SIG-M5 (cell line): ENCODE data around the gene PARD3.

Experiments used
- DNase-seq: peaks from one replicate; lab custom pipeline; 2025; lab: John Stamatoyannopoulos, UW

PARD3 gene

GRCh38 chr10:34213193-34213804 lies 601.8 kb downstream of the PARD3 start:
- DNase-seq = no peak

DNA sequence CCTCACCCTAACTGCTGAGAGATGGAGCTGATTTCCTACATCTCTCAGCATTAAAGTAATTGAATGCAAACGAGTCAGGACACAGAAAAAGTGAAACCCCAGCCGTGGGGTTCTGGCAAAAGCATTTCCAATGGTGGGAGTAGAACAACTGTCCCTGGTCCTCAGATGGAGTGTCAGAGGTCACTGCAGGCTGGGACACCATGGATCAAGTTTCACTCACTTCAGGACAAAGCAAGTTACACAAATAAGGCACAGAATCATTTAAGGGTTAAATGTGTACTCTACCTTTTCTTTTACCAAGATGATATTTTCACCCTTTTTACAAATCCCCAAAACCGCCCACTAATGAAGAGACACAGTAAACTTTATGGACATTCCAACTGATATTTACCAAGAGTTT lies 607.8 kb downstream of the PARD3 start:
- DNase-seq = no peak

DNA sequence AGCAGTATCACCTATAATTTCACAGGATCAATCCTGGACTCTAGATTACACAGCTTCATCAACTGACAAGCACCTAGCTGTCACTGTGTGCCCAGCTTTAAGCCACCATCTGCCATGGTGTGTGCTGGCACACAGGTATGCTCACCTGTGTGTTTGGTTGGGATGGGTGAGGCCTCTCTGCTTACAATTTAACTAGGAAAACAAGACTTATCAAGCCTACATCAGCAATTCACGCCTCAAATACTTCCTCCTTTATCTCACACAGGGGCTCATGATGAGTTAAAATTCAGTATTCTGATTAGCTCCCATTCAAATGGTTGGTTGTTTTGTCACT lies 608.2 kb downstream of the PARD3 start:
- no peak for DNase-seq

GRCh38 chr10:34206078-34206934 lies 608.8 kb downstream of the PARD3 start:
- DNase-seq = no peak

DNA sequence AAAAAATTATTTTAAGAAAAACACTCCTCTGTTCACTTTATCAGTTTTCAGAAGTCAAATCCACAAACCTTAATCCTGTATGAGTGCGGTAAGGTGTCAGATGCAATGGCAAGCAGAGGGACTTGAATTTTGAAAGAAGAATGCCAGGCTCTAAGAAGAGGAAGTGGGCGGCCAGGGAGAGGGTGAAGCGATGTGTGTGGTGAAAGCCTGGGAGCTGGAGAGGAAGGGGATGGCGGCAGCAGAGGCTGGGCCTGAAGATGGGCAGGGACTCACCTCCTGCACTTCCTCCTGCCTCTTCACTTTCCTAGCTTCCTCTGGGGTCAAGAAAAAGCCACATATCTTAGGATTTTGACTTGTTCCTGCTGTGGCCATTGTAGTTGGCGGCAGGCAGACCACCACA lies 609.6 kb downstream of the PARD3 start:
- no peak for DNase-seq

DNA sequence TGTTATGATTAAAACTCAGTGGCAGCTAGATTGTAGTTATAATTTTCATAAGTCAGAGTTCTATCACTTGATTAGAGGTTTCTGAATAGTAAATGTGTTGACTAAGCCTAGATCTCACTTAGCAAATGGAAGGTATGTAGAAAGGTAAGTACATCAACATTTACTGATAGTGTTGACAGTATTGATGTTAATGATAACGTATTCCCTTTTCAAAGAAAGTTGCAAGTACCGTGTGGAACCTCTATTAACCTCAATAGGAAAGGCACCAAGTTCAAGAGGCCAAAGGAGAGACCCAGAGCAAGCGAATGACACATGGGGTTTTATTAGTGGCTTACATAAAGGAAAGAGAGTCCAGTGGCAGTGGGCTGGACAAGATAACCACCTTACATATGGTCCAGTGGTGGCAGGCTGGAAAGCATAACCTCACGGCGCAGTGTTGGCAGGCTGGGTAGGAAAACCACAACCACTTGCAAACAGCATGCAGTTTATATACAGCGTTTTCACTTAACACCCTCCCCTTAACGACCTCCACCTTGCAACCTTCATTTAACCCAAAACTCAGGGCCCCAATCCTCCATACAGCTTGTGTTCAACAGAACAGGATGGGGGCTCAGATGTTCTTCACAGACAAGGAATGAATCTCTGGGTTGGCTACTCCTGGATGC lies 611.0 kb downstream of the PARD3 start:
- no peak for DNase-seq

DNA sequence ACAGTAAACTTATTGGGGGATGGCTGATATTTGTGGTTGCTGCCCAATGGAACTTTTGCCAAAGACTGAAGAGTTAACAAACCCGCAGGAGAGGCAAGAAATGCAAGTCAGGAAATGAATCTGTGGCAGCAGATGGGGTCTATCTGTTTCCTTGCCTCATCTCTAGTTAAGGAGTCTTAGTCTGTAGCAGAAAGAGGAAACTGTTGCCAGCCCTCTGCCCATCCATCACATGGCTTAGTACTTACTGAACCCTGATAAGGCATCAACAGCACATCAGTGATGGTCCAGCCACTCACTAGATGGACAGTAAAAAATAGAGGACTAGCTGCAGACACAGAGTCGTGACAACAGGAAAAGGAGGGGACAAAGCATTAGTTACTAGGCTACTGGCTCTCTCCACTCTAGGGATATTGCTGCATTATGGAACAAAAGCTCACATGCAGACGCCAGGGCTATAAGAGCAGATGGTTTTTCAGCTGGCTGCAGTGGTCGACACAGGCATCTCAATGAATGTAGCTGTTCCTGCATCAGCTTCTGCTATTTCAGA lies 614.7 kb downstream of the PARD3 start:
- DNase-seq = no peak

GRCh38 chr10:34198953-34199352 lies 616.1 kb downstream of the PARD3 start:
- no peak for DNase-seq

GRCh38 chr10:34196058-34196433 lies 619.0 kb downstream of the PARD3 start:
- DNase-seq = no peak

DNA sequence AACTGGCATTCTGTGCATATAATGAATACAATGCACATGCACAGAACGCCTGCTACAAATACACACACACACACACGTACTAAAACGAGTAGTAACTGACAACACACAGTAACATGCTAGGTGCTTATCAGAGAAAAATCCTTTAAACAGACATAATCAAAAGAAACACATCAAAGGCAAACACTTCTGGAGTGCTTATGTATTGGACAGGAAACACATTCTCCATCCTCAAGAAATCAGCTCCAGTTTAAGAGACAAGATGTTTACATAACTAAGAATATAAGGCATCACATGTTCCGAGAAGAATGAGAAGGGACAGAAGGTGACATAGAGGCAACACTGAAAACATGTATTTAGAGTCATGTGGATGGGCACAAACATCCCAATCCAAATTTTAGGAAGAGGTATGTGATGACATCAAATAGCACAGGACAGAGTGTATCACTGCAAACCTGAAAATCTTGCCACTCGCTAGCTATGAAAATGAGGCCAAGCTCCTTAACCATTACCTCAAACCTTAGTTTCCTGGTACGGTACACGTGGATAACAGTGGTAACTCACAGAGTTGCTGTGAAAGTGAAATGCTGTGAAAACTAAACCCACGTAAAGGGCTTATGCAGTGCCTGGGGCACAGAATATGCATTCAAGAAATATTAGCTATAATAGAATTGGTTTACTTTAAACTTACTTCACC lies 619.6 kb downstream of the PARD3 start:
- no peak for DNase-seq

DNA sequence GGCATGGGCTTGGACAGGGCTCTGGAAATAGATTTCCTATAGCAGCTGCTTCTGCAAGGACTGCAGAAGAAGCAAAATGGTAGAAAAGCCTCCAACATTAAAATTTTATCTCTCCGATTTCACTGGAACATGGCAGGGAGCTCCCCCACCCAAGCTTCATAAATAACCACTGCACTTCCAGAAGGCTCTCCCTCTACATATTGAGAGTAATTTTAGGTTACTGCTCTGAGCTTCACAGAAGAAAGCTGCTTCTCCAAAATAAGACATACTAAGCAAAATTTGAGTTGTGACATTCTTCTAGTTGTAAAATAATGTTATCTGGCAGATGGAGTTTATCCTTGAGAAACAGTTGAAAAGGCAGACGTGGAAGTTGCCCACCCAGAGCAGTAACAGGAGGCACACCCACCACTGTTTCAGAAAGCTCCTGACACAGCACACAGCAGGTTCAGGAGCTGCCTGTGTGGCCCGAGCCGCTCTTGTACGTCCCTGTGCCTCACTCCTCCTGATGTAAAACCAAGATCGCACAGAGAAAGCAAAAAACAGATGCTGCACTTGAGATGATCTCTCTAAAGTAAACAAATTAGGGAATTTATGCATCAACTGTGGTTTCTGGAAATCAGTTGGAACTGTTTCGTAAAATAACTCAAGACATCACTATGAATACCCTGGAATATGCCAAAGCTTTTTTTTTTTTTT lies 621.0 kb downstream of the PARD3 start:
- DNase-seq = no peak

GRCh38 chr10:34192646-34193045 lies 622.5 kb downstream of the PARD3 start:
- no peak for DNase-seq

- no peak for DNase-seq
These were observed 623.7 kb downstream of the PARD3 start for GRCh38 chr10:34191406-34191805.

DNA sequence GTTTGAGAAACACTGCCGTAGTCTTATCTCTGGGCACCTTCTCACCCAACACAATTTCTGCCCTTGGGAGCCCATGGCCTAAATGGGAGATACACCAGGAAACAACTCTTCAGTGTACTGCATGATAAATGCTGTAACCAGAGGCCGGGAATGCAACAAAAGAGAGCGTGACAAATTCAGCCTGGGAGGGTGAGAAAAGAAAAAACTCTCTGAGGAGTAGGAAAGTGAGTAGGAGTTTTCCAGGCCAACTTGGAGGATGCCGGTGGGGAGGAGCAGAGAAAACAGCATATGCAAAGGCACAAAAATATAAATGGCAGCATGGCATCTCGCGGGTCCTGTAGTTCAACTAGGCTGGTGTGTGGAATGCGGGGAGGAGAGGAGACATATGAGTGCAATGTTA lies 624.5 kb downstream of the PARD3 start:
- DNase-seq = no peak

DNA sequence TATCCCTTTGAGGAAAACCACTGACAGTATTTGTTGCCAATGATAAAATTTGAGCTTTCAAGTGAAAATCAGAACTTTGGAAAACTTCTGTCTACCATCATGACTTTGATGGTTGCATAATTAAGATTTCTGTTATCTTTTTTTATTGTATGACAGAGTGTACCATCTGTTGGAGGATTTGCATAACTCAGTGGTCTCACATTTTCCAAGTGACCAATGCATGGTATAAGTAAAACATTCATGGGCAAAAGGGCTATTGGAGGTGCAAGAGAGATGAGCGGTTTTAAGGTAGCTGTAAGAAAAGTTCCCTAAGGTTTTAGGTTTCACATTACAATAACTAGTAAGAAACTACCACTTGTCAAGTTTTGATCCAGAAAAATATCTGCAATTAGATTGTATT lies 625.3 kb downstream of the PARD3 start:
- DNase-seq = no peak

DNA sequence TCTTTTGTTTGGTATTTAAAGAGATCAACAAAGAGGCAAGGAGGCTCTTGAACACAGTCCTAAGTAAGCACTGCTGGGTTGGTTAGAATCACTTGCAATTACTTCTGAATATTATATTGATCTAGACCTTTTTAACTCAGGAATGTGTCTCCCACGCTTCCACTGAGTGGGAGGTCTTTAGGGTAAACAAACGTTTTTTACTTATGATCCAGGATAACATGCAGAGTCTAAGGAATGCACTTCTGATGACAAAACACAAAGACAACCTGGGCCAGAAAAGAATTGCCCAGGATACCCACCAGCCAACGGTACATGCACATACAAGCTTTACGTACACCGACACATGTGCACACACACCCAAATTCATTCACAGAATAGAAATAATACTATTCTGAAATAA lies 626.9 kb downstream of the PARD3 start:
- no peak for DNase-seq

GRCh38 chr10:34187201-34187600 lies 627.9 kb downstream of the PARD3 start:
- no peak for DNase-seq

DNA sequence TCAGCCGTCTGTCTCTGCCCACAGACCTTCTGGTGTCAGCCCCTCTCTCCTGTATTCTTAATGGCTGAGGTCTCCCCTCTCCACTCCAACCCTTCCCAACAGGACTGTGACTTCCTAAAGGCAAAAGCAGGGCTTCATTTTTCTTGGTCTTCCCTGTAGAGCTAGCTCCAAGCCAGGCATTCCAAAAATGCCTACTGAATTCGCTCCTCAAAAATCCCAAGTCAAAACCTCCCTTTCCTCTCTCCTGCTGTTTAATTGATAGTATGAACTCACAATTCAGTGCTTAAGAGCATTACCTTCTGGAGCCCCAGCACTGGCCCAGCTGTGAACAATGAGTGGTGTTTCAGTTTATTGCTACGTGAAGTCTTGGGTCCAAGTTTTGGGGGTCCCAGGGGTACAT lies 628.4 kb downstream of the PARD3 start:
- DNase-seq = no peak

- DNase-seq = no peak
These were observed 629.1 kb downstream of the PARD3 start for GRCh38 chr10:34185998-34186397.

GRCh38 chr10:34184939-34185386 lies 630.1 kb downstream of the PARD3 start:
- no peak for DNase-seq

- no peak for DNase-seq
These were observed 630.7 kb downstream of the PARD3 start for GRCh38 chr10:34184397-34184796.
